Activated CD4-positive, alpha-beta T cell treated with anti-CD3 and anti-CD28 coated beads, Interleukin-2, amount 50 U/mL, for 1 hour (primary cell): ENCODE measurements around the gene PIGQ.

Source experiments
- DNase-seq: peaks from one replicate; pipeline ENCODE4 v3.0.0-alpha.2; 2020

The PIGQ gene

DNA sequence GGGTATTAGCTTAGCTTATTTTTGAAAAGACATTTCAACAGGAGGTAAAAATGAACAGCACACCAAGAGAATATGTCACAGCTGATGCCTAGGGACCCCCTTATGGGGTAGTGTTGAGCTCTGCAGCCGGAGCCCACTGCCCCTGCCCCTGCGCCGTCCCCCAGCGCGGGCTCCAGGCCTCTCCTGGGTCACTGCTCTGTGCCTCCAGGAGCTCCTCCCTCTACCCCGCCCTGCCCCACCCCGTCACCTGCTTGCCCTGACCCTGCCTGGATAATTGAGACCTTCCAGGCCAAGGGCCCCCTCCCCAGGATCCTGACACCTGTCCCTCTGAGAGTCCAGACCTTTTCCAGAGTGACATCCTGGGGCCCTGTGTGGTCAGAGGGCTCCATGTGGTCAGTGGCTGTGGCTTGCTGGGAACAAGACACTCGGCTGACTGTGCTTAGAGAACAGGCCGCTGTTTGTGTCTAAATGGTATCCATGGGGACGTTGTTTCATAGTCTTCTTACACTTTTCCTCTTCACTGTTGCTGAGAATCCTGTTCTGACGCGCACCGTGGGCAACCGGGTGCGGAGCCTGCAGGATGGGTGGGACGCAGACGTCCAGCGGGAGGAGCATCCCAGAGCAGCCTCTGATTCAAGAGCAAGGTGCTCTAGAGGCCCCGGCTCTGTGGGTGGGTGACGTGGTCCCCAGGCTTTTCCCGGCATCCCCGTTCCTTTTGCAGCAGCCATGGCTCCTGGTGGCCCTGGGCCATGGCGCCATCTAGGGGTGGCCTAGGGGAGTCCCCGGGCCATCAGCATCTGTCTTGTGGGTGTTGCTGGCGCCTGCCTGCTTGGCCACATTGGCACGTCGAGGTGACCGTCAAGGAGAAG lies 41.0 kb downstream of the PIGQ start:
- peak; percentile 58 for DNase-seq

- no peak for DNase-seq
Measured at GRCh38 chr16:615122-615521, 45.4 kb downstream of the PIGQ start.

DNA sequence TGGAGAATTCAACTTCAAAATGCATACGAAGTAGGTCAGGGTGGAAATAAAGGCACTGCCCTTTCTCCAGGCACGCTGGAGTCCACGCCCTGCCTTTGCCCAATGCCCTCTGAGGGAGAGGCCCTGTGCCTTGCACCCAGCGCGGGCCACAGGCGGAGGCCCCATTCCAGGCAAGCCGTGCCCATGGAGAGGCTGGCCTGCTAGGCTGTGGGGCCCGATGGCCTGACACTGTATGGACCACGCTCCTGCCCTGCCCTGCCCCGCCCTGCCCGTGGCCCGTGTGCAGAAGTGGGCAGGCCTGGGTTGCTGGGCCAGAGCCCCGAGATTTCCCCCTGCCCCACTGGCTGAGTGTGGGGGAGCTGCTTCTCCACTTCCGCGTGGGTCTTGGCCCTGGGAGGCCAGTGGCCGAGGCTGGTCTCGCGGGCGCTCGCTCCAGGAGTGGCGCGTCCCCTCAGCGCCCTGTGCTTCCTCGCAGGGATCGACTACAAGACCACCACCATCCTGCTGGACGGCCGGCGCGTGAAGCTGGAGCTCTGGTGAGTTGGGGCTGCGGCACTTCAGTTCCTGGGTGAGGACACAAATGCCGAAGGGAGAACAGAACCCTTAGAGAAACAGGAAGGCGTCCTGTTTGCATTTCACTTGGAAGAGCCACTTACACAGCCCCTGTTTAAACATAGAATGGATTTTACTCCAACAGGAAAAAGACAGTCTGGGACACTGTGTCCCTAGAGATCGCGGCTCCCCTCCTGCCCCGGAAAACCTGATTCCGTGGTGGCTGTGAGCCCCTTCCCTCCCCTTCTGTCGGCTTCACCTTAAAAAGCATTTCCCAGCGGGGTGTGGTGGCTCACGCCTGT lies 47.2 kb downstream of the PIGQ start:
- no peak for DNase-seq

- DNase-seq: no peak
Measured at GRCh38 chr16:617855-618254, 48.1 kb downstream of the PIGQ start.

DNA sequence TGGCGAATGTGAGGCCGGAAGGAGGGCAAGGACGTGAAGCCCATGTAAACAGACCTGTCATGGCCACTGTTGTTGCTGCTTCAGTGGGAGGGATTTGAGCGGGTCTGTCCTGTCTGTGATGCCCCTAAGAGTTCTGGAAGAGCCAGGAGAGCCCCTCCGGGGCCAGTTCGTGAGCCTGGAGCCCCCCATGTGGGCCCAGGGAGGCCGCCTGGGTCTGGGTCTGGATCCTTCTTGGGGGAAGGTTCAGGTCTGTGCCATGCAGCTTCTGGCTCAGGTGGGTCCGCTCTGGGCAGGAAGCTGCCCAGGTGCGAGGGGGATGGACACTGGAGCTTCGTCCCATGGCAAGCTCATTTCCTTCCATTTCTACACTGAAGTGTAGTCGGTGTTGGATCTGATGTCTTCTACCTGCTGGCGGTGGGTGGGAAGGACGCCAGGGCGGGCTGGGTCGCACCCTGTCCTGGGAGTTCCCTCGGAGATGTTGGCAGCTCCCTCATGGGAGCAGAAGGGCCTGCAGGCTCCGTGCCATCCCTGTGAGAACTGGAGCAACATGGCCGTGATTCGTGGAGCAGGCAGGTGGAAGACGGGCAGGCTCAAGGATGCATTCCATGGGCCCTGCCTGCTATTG lies 49.8 kb downstream of the PIGQ start:
- DNase-seq: no peak

DNA sequence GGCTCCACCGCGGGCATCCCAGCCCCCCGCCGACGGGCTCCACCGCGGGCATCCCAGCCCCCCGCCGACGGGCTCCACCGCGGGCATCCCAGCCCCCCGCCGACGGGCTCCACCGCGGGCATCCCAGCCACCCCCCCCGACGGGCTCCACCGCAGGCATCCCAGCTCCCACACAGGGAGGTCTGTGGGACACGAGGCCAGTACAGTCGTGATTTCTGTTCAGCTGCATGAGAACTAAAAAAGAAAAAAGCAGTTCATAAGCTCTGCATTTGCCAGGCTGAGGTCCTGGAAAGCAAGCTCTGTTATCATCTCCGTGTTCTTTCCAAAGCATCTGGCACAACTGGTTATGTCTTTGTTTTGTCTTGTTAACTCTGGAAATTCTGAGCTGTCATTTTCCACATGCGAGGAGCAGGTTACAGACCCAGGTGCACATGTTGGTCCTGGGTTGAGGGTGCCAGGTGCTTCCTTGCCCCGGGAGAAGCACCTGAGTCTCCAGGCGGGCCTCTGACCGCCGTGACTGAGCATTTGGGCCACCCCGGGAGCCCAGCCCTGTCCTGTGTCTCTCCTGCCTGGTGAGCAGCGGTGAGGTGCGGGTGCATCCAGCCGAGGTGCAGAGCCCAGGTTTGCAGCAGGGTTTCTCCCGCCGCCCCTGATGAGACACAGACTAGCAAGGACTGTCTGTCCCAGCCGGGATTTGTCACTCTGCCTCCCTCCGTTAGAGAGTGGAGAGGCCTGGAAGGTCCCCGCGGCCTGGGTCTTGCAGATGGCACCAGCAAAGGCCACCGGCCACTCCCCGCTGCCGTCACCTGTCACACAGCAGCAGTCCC lies 51.1 kb downstream of the PIGQ start:
- DNase-seq: no peak

DNA sequence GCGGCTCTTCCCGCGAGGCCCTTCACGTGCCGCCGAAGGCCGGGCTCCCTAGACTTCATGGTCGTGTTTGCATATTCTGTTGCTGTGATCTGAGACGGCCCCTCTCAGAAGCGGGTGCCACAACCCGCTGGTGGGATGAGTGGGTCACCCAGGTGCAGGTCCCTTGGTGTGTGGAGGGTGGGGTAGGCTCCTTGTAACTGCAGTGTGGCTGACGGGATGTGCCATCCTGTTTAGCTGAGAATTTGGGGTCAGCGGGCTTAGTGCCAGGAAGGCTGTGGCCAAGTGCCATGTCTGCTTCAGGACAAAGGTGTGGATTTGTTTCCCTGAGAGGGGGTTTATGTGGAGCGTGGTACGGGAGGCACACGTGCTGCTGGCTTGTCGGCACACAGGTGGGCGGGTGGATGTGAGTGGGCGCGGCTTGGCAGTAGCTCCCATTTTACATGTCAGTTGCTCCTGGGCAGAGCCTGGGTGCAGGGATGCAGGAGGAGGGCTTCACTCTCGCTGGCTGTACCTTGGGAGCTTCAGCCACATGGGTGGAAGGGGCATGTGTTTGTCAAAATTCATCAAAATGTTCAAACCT lies 51.8 kb downstream of the PIGQ start:
- DNase-seq: no peak

DNA sequence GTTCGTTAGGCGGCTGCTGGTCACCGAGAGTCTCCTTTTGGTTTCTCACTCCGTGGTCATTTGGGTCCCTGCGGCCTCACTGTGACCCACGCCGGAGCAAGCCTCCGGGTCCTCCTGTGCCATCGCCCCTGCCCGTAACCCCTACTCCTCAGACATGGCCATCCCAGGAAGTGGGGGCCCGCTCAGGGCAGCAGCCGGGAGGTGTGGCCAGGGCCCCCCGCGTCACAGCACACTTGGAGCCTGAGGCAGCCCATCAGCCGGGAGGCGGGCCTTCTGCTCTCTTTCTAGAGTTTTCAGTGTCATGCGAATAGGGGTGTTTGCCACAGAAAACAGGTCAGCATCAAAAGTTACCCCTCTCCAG lies 53.1 kb downstream of the PIGQ start:
- DNase-seq: no peak

- DNase-seq: no peak
Measured at GRCh38 chr16:624526-625070, 54.8 kb downstream of the PIGQ start.

- no peak for DNase-seq
Measured at GRCh38 chr16:625117-625976, 55.6 kb downstream of the PIGQ start.

- no peak for DNase-seq
Measured at GRCh38 chr16:625977-626765, 56.4 kb downstream of the PIGQ start.

- DNase-seq: no peak
Measured at GRCh38 chr16:626787-627453, 57.2 kb downstream of the PIGQ start.

- DNase-seq: no peak
Measured at GRCh38 chr16:627454-628239, 57.9 kb downstream of the PIGQ start.

GRCh38 chr16:628321-629061 lies 58.7 kb downstream of the PIGQ start:
- DNase-seq: no peak

DNA sequence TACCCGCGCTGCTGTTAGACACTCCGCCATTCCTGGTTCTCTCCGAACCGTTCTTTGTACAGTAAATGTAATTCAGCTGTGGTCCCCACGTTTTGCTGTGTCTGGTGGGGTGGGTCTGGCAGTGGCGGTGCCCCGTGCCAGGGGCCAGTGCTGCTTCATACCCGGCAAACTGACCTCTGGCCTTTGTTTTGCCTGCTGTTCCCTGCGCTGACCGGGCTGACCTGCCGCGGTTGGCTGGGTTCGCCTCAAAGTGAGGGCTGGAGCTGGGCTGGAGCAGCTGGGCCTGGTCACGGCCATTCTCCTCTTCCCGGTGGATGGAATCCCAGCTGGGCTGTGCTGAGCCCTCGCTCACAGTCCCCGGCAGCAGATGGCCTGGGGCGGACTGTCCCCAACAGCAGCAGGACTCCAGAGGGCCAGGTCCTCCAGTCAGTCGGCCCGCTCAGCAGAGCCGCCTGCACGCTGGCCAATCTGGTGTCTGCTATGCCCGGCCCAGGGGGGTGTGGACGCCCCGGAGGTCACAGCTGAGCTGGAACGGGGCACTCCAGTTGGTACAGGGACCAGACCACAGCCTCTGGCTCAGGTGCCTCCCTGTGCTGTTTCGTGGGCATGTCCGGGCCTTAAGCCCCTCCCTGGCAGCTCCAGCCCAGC lies 59.5 kb downstream of the PIGQ start:
- no peak for DNase-seq

DNA sequence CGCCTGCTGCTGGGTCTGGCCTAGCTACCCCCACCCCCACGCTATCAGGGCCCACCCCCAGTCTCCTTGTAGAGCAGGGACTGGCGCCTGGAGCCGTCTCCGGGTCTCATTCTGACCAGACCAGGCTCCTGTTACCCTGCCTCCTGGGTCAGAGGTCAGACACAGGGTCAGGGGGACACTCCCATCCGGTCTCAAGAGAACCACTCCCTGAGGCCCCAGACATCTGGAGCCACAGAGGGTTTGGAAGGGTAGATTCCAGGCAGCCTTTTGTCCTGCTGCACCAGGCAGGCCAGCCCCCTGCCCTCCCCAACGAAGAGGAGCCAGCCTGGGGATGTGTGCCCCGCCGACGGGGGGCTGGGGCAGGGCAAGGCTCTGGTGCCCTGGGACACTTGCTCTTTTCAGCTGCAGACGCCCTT lies 60.1 kb downstream of the PIGQ start:
- no peak for DNase-seq

GRCh38 chr16:630249-630814 lies 60.6 kb downstream of the PIGQ start:
- DNase-seq: no peak
